ENCODE results near the gene PLEKHH2.

DNA sequence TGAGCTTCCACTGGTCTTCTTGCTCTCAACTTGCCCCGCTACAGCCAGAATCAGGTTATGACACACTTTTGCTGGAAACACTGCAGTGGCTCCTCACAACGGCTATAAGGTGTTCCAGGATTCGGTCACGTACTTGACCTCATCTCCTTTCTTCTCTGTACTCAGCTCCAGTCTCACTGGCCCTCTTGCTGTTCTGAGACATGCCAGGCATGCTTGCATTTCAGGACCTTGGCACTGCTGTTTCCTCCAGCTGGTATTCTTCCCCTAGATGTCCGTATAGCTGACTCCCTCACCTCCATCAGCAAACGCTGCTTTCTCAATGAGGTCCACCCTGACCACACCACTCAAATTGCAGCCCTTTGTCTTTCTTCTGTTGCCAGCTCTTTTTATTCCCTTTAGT is 71.1 kb downstream of the PLEKHH2 start:
- TF ChIP-seq GATA2 (IDR thresholded peaks at IDR 0.05; ENCODE audit: low read depth, low read length) (no peak), GATA3 (IDR thresholded peaks at IDR 0.05; ENCODE audit: low read depth, low read length) (no peak)
